HG03354 (cell line): ENCODE results near the gene FN1.

Experiments
- ATAC-seq: cut with Tn5 transposase; IDR thresholded peaks from one replicate; pipeline ENCODE4 v1.9.1; 2021; ENCODE audit warnings: mild to moderate bottlenecking; ENCODE audit not compliant: unreplicated experiment, poor library complexity, severe bottlenecking

The FN1 gene

GRCh38 chr2:215447056-215447455 is 11.2 kb upstream of the FN1 start:
- ATAC-seq = no peak

- ATAC-seq = no peak
Measured at GRCh38 chr2:215442401-215442787, 6.5 kb upstream of the FN1 start.

DNA sequence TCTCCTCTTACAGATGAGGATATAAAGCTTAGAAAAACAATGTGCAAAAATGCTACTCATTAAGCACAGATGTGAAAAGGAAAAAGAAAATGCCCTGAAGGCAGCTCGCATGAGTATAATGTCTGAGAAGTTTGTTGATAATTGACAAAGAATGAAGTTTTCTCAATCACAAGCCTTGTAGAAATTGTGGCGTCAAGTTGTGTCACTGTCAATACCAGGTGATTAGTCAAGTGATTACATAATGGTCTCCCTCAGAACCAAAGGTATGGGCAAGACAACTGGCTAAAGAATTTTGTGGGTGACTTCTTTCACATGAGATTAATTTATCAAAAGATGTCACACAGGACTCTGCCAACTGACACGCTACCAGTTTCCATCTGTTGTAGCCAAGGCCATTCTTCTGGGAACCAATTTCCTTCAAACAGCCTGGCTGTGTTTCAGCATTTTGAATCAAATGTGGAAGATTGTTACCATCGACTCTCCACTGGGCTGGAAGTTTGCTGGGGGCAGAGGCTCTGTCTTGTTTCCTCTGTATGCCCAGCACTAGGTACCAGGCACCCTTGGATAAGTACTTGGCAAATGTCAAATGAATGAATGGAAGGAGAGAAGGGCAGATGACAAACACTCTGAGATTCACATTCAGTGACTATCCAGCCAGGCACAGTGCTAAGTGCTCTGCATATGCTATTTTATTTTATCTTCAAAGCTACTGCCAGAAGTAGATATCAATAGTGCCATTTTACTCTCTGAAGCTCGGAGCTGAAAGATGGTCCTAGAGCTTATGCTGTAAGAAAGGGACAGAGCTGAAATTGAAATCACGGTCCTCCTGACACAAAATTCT is 5.9 kb upstream of the FN1 start:
- ATAC-seq = no peak

DNA sequence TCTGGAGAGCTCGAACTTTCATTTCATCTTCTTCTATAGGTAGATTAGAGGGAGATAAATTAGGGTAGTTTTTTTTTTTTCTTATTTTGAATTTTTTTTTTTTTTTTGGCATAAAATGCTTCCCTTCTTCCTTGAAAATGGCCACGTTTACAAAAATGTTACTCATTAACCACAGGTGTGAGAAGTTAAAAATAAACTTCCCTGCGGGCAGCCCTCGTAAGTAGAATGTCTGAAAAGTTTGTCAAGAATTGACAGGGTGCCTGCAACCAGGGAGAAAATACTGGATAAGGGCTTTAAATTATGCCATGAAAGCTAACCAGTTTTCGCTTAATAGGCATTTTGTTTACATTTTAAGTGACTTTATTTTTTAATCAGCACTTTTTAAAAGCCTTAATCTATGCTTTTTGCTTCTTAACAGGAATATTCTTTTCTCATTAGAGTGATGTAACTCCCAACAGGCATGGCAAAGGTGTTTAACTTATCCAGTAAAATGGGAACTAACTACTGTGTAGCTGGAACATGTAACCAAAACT is 4.2 kb upstream of the FN1 start:
- ATAC-seq = no peak

DNA sequence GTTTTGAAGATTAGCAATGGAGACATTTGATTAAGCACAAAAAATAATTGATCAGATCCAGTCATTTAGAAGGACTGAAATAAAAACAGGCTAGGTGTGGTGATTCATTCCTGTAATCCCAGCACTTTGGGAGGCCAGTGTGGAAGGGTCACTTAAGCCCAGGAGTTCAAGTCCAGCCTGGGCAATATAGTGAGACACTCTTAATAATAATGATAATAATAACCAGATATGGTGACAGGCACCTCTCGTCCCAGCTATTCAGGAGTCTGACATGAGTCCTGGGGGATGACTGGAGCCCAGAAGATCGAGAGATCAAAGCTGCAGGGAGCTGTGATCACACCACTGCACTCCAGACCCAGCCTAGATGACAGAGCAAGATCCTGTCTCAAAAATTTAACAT is 3.5 kb upstream of the FN1 start:
- ATAC-seq = no peak

GRCh38 chr2:215437614-215438013 is 1.7 kb upstream of the FN1 start:
- no peak for ATAC-seq

DNA sequence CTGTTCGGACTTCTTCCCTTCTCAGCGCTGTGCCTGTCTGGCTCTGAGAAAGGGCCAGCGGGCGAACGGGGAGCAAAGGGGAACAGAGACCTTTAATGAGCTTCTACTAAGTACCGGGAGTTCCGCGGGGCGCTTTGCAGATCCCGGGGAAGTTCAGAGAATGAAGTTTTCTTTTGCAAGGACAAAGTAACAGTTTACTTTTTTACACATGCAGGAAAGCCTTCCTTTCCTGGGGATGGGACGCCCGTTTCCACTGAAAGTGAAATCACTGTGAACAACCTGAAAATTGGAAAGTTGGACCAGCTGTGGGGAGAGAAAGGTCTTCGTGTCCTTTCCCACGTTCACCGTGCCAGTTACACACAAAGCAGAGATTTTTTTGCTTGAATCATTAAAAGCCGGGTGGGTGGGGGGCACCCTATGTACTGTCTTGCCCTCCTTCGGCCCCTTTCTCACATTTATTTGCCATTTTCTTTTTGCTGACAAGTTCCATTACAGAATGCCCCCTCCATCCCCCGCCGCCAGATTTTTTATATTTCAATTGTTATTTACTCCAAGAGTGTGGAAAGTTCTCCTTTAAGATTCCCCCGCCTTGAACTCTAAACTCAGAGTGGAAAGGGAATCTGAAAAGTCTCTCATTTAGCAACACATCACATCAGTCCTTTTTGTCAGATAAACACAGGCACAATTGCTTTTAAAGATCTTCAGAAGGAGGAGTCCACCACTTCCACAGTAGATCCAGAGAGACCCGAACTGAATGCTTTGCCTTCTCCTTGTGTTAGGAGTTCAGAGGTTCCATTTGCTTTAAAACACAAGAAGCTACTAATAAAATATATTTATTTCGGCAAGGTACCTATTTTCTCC is 1.1 kb upstream of the FN1 start:
- ATAC-seq = peak; percentile 36

DNA sequence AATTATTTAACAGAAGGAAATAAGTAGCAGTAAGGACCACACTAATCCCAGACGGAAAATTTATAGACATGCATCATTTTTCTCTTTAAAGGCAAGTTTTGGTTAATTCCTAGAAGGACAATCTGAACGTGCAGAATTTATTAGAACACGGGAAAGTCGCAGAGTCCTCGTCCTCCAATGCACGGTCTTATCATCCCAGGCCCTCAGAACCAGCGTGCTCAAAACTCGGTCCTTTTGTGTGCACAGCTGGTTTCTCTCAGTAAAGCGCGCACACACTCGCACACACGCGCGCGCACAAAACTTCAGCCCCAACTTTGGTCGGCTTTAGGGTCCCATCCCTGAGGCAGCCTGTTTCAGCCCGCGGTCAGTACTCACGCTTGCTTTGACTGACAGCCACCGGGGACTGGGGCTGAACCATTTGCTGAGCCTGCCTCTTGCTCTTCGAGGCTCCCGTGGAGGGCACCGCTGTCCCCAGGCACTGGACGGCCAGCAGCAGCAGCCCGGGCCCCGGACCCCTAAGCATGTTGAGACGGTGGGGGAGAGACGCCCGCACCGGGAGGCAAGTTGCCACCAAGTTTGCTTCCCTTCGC is 493 bp downstream of the FN1 start:
- peak; percentile 41 for ATAC-seq

DNA sequence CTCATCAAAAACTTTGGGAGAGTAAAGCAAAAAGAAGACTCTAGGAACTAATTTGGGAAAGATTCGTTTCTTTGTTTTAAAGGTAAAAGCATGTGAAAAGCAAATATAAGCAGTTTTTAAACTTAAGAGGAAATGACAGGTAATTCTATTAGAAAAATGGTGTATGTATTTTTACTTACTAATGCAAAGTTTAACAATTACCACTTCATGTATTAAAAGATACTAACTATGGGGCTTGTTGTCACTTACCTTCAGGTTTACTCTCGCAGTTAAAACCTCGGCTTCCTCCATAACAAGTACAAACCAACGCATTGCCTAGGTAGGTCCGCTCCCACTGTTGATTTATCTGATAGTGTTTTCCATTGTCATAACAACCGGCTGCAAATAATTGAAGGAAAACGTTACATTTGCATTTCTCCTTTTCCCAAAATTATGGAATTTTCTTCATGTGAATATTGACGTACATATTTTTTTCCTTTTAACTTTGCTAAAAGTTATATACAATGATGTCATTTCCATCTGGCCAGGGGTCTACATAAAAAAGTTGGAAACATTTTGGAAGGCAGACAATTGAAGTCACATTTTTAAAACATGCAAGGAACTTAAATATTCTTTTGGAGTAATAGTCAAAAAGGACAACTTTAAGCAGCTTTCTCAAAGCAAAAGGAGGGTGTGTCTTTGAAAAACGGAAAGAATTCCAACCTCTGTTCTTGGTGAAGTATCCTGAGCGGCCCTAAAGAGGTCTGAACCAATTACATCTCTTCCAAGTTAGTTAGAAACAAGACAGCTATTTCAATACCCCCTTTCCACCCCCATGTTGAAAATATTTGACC is 1.2 kb downstream of the FN1 start:
- no peak for ATAC-seq

DNA sequence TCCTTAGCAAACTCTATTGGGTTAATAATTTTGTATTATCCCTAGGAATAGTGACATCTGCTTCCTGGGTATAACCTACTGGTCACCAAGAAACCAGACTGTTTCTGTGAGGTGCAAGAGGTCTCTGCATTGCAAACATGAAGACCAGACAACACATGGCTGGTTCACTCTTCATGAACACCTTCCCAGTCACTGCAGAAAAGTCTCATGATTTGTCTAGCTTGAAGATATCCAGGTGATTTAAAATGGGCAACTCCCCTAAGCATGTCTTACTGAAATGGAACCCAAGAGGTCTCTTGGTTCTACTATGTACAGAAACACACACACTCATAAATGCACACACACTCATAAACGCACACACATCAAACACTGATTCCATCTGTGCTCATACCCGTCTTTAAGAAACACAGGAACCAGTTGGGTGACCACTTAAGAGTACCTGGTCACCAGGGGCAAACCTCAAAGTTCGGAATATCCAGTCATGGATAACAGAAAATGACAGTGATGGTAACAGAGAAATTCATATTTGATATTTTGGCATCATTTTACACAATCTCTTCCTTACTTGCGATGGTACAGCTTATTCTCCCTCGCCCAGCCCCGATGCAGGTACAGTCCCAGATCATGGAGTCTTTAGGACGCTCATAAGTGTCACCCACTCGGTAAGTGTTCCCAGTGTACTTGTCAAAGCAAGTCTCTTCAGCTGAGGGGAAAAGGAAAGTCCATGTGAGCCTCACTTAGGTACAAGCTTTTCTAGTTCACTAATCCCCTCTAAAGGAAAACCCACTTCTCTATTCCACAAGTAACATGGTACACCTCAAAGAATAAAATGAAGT is 2.9 kb downstream of the FN1 start:
- ATAC-seq = no peak

- no peak for ATAC-seq
Measured at GRCh38 chr2:215431778-215432758, 3.8 kb downstream of the FN1 start.

GRCh38 chr2:215431290-215431689 is 4.6 kb downstream of the FN1 start:
- ATAC-seq = no peak

- ATAC-seq = no peak
Measured at GRCh38 chr2:215430528-215431187, 5.2 kb downstream of the FN1 start.

- ATAC-seq = no peak
Measured at GRCh38 chr2:215429424-215429823, 6.4 kb downstream of the FN1 start.

- ATAC-seq = no peak
Measured at GRCh38 chr2:215428060-215428910, 7.6 kb downstream of the FN1 start.

GRCh38 chr2:215427585-215427984 is 8.3 kb downstream of the FN1 start:
- no peak for ATAC-seq
